Bone marrow (tissue), 2 donors: ENCODE data around the gene MED15.
A peak's percentile ranks its signal among the peaks of the same experiment; 100 is the strongest.

Experiments used
- DNase-seq, 2 donors: peaks; one replicate each; lab custom pipeline; 2025; lab: John Stamatoyannopoulos, UW

The MED15 gene

GRCh38 chr22:20510811-20511577, 3.6 kb downstream of the MED15 start:
- DNase-seq: no peak

GRCh38 chr22:20511578-20512229, 4.3 kb downstream of the MED15 start:
- no peak for DNase-seq

GRCh38 chr22:20514658-20515406, 7.4 kb downstream of the MED15 start:
- DNase-seq: no peak

GRCh38 chr22:20516399-20516798, 9.0 kb downstream of the MED15 start:
- no peak for DNase-seq

DNA sequence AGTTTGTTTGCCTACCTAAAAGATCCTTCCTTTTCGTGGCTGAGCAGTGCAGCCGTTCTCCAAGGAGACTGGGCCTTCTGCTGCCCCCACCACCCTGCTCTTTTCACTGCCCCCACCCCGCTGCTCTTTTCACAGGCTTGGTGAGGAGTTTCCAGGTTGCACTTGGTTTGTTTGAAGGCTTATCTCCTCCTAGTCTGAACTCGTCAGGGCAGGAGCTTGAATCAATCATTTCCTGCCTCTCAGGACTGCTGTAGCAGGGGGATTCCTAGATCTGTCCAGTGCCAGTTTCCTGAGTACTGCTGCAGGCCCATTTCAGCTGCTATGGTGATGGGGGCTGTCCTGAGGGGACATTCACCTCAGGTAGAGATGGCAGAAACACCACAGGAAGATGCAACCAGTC, 10.0 kb downstream of the MED15 start:
- DNase-seq: no peak

DNA sequence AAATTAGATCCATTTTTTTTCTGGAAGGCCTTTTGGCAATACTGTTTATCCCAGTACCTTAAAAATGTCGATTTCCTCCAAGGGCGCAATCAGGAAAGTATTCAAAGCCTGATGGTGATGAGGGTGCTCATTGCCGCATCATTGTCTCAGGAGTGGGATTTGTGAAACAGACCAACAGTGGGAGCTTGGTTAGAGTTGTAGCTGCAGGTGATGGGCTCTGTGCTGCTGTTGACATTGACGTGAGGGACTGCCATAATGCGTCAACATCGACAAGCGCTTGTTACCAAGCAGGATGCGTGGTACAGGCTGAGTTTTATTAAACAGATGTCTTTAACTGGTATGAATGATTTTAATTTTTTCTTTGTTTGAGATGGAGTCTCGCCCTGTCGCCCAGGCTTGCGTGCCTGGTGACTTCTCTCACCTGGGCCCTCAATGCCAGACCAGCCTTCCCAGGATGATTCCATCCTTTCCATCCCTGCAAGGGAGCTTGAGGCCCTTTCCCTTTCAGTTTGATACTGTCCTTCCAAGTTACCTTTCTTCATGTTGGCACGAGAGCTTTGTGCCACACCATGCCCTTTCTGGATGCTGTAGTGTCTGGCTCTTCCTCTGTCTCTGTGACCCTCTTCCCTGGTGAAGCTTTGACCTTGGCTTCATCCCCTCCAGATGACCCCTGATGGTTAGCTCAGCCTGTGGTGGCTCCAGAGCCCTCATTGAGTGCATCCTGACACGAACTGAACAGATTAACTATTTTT, 10.6 kb downstream of the MED15 start:
- DNase-seq: no peak

DNA sequence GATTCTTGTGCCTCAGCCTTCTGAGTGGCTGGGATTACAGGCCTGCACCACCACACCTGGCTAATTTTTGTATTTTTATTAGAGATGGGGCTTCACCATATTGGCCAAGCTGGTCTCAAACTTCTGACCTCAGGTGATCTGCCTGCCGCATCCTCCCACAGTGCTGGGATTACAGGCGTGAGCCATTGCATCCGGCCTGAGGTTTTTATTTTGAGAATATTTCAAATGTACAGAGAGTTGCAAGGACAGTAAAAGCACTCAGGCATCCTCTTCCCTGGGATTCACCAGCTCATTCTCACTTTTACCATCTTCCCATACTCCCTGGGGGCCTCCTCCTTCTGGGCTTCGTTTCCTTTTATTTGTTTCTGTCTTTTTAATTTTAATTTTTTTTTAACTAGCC, 12.1 kb downstream of the MED15 start:
- no peak for DNase-seq

GRCh38 chr22:20520093-20520511, 12.7 kb downstream of the MED15 start:
- peak in 1 of 2 donors; percentile 18 for DNase-seq

- DNase-seq: no peak
Observed at GRCh38 chr22:20522134-20523004, 15.0 kb downstream of the MED15 start.

GRCh38 chr22:20523086-20523983, 15.9 kb downstream of the MED15 start:
- no peak for DNase-seq

DNA sequence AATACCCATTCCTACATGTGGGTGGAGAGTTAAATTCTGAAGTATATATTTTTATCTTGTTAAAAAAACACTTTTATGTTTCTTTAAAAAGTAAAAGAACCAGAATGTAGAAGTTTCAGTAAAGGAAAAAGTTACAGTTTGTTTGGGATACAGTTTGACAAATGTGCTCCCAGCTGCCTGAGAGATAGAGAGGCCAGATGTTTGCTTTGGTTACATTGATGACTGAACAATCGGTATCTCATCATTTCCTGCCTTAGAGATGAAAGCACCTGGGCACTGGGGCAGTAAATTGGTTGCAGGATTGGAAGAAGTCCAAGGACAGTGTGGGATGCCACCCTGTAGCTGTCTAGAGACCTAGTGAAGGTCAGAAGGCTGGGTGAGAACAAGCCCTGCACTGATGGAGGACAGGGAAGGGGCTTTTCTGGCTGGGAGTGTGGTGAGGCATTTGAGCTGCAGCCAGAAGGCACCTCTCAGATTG, 16.6 kb downstream of the MED15 start:
- no peak for DNase-seq

GRCh38 chr22:20525048-20525447, 17.6 kb downstream of the MED15 start:
- no peak for DNase-seq

GRCh38 chr22:20526305-20526627, 18.9 kb downstream of the MED15 start:
- DNase-seq: no peak

DNA sequence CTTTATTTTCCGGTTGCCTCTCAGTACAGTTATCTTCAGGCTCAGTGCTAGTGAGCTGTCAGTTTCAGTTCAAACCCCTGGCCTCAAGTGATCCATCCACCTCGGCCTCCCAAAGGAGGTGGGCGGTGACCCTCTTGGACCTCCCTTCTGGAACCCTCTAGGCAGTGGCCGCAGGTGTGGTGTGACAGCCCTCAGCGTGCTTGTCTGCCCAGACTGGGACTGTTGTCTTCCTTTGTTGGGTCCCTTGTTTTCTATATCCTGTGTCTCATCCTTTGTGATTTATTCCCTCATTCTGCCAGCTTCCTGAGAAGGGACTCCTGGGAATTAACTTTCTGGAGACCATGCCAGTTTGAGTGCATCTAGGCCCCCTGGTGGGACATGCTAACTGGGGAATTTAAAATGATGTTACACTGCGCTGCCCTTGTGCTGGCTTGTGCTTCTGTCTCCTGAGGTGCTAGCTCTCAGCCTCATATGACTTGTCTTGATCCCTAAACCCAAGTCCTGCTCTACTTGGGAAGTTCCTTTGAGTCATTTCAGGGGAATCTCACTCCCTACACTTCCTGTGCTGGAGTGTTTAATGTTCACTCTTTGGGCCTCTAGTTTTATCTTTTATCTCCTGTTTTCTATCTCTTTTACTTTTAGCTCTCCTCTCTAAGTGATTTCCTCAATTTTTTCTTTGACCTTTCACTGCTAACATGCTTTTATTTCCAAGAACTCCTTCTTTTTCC, 19.4 kb downstream of the MED15 start:
- no peak for DNase-seq

GRCh38 chr22:20528405-20528978, 21.1 kb downstream of the MED15 start:
- no peak for DNase-seq

- no peak for DNase-seq
Observed at GRCh38 chr22:20530368-20531153, 23.2 kb downstream of the MED15 start.

- DNase-seq: no peak
Observed at GRCh38 chr22:20531154-20531403, 23.7 kb downstream of the MED15 start.

DNA sequence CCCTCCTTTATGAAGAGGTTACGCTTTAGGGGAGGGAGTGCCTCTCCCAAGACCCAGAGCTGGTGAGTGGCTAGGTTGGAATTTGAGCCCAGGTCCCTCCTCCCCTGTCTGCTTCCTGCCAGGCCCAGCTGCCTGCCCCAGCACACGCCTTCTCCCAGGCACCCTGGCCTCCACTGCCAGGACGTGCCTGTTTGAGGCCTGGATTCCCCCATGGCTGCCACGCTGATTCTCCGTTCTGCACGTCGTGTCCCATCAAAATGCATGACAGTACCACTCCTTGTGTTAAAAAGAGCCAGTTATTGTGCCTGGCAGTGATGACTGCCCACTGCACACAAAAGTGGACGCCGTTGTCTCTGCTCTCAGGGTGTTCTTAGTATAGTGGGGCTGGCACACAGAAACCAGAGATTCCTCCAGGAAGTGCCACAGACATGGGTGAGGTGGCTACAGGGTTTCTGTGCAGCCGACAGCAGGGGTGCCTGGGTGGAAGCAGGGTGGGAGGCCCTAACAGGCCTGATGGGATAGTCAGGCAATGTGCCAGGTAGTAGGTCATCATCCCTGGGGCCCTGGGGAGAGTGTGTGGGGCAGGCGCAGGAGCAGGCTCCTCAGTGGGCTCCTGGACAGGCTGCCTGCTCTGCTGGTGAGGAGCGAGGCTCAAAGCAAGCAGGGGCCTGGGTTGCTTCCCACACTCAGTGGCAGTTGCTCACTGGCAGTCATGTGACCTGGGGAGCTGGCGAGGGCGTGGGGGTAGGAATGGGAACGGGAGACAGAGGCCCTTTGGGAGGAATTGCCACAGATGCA, 24.2 kb downstream of the MED15 start:
- no peak for DNase-seq
